Motor neuron (in vitro differentiated cells): ENCODE data around the gene ARHGAP9. TPM values are rescaled to one million over a fixed set of nuclear protein-coding genes. Genes with fewer than 3 reads are reported as not detected.
A peak's percentile ranks its signal among the peaks of the same experiment; 100 is the strongest.
"Not testable (repeated sequence)": the region's sequence is repeated elsewhere in the genome, so short reads cannot be mapped to it uniquely, and the experiment has no call there.

Source experiments
- ATAC-seq, 8 experiments: fragments of 200-7000 bp; cut with Tn5 transposase; replicated peaks in 6 of 8; 2 replicates each; pipeline ENCODE4 v1.8.0; 2021; ENCODE audit warnings: mild to moderate bottlenecking in 8 of 8, moderate library complexity in 8 of 8
- H3K27ac ChIP-seq, 2 donors: fragments of 250-450 bp; sonication (Bioruptor Pico); 2 replicates each; pipeline ENCODE4 v1.9.0; 2021; ENCODE audit warnings: antibody characterized with exemption in 2 of 2, mild to moderate bottlenecking in 2 of 2, moderate library complexity in 1 of 2
- H3K4me1 ChIP-seq, 2 donors: fragments of 250-450 bp; sonication (Bioruptor Pico); replicated peaks in 1 of 2; 2 replicates each; pipeline ENCODE4 v1.6.1; 2021; ENCODE audit warnings: antibody characterized with exemption in 2 of 2, mild to moderate bottlenecking in 2 of 2, moderate library complexity in 1 of 2
- H3K4me3 ChIP-seq, 5 donors: fragments of 250-450 bp; sonication (Bioruptor Pico); 2 replicates each; pipeline ENCODE4 v1.9.0; 2021; ENCODE audit warnings: antibody characterized with exemption in 5 of 5, mild to moderate bottlenecking in 5 of 5, moderate library complexity in 4 of 5
- WGBS, 10 experiments: fragments of 450-650 bp; shearing (Covaris generic); methylation state at CpG; one replicate each; pipeline ENCODE4 v1.0.0; 2022; 5-methylcytosine and 5-hydroxymethylcytosine counted together
- in situ Hi-C, 9 experiments: fragments of 400-800 bp; cut with MboI; loops; one replicate each; pipeline ENCODE4 v1.15.0; 2021; ENCODE audit warnings: low sequenced_read_pairs in 9 of 9, low pct_unique_long_range_greater_than_20kb in 2 of 9; ENCODE audit not compliant: unreplicated experiment in 9 of 9
- total RNA-seq, 8 experiments: library from RNA; unstranded; fragments of 300-600 nt; gene quantifications; 2 replicates each; pipeline versions ENCODE4 v1.2.3 to v1.2.4, GENCODE V29; 2022

Gene ARHGAP9
- total RNA-seq, 8 experiments from 2014 or later, result 0.45 to 6.2 (median 2.0) TPM

DNA sequence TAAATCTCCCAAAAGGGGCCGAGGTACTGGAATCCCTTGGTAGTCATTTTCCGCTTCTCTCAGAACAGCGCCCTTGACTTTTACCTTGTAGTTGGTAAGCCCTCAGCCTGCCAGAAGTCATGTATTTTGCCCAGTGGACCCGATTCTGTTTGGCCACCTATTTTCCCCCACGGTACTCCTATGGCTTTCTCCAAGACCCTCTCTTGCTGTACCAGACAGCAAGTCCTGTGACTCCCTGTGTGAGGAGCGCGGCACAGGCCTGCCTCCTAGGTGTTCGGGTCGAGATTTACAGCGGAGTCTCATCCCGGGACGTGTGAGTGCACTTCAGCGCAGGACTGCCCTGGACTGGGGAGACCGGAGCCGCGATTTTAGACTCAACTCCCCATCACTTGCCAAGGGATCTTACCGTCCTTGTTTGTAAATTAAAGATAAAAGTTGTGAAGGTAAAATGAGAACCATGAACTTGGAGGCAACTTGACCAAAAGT, 41.9 kb upstream of the ARHGAP9 start:
- peak in 5 of 8 experiments; percentile 21 to 43 (median 28) for ATAC-seq
- Histone ChIP-seq H3K4me3 (peak overlapping the region; percentile 41 to 62 (median 47)), H3K4me1 (peaks cover 50 to 59% of the 10 kb centered on the region in 2 donors), H3K27ac (peak overlapping the region; percentile 94 to 99)
- in situ Hi-C loops, result no loop called here
- WGBS, 10 experiments, result 0 to 64% (median 15%) methylated on average over 2 to 13 of the region's 17 CpGs; no CpG with 5 or more reads in 3 of the 10 experiments

DNA sequence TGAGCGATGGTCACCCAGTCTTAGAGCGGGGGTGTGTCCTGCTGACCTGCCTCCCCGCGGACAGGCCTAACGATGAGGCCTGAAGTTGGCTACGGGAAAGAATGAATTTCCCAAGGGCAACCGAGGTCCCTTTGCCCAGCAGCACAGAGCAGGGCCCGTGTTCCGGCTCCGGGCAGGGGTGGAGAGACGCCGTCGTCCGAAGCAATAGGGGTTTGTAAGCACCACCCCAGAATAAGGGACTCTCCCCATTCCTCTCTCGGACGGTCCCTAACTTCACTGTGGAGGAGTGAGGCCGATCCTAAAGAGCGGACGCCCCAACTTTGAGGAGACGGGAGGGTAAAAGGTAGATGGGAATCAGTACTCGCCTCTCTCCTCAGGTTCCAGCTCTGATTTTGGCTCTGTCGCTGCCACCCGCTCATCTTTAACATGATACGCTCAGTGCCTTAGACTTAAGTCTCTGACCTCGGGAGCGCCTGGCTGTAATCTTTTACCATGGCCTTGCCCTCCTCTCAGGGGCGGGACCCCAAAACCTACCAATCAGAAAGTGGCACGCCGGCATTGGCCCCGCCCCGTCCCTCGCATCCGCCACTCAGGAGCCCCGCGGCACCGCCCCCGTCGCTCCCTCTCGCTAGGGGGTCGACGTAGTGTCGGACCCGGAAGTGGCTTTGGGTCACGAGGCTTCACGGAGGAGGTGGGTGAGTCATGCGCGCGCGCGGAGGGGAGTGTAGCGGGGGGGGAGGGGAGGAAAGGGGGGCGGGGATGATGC, 40.6 kb upstream of the ARHGAP9 start, which contains the start of gene DDIT3:
Gene DDIT3 (minus strand): TSS at position 462 of the 766 bp plus-strand sequence. CDS start 3,108 bp downstream, outside the sequence.
- WGBS, 10 experiments, result 0% methylated on average over 7 to 8 of the region's 52 CpGs; no CpG with 5 or more reads in 7 of the 10 experiments
- peak within 1 kb of the TSS; percentile 67 to 98 (median 88) for H3K4me3 ChIP-seq
- peak; percentile 45 to 77 (median 64) for ATAC-seq
- peaks cover 45 to 52% of the 10 kb centered on the region in 2 donors for H3K4me1 ChIP-seq
- in situ Hi-C loops, result no loop called here
- peak within 1 kb of the TSS; percentile 96 to 99 for H3K27ac ChIP-seq

DNA sequence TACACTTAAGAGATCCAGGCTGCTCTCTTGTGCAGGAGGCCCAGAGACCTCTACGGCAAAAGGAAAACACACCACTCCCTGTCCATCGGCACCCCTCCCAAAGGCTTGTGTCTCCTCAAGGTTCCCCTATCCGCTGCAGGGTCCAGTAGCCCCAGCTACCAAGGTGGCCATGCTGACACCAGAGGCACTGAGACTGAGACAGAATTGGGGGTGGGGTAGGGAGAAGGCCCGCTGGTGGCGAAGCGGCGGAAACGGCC, 40.1 kb upstream of the ARHGAP9 start:
- peak in 1 of 8 experiments; percentile 0 for ATAC-seq
- Histone ChIP-seq H3K4me1 (peaks cover 40 to 46% of the 10 kb centered on the region in 2 donors), H3K4me3 (peak overlapping the region; percentile 67 to 98 (median 88)), H3K27ac (peak overlapping the region; percentile 96 to 97)
- WGBS, 10 experiments, result 0 to 10% (median 0%) methylated on average over 1 to 7 of the region's 8 CpGs; no CpG with 5 or more reads in 7 of the 10 experiments
- in situ Hi-C loops, result no loop called here

DNA sequence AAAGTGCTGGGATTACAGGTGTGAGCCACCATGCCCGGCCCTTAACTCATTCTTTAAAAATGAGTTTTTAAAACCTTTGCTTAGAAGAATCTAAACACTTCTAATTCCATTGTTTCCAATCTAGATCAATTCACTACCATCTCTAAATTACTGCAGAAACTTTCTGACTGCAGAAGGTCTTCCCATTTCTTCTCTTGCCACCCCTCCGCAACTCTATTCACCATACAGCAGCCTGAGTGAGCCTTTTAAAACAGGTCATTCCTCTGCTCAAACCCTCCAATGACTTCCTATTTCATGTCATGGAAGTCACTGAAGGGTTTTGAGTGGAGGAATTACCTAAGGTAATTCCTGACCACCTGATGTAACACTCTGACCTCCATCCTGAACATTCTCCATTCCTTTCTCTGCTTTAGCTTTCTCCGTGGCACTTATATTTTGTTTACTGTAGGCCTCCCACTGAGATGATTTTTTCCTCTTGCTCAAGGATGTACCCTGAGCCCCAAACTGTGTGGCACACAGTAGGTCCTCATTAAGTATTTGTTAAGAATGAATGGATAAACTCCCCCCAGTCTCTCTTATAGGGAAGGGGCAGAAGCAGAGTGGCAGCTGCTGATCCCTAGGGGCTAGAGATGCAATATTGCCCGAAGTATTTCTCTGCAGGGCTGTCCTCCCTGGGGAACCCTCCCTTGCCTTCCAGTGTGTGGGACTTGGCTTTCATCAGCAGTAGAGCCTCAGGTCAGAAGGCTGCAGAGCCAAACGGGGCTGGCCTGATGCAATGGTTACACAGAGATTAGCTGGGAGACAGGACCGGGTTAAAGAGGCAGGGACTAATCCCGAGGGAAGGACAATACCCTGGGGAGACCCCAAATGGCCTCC, 39.5 kb upstream of the ARHGAP9 start:
- 0 to 50% (median 14%) methylated on average over 1 to 6 of the region's 7 CpGs; no CpG with 5 or more reads in 2 of the 10 experiments for WGBS, 10 experiments
- no peak for ATAC-seq

DNA sequence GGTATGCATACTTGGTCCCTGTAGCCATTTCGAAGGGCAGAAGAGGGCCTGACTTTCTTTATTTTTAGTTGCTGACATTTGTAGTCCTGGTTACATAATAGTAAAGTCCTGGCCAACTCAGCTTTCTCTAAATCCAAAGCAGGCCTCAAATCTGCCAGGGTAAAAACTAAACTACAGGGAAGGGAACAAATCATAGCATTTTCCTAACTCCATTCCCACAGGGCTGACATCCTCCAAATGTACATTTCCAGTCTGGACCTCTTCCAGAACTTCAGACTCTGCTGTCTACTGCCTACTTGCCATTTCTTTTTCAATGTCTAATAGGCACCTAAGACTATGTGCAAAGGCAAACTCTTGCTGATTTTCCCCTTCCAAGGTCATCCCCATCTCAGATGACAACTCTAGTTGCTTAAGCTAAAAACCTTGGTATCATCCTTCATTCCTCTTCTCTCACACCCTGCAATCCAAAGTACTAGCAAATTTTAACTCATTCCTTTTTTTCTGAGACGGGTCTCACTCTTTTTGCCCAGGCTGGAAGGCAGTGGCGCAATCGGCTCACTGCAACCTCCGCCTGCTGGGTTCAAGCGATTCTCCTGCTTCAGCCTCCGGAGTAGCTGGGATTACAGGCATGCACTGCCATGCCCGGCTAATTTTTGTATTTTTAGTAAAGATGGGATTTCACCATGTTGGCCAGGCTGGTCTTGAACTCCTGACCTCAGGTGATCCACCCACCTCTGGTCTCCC, 38.7 kb upstream of the ARHGAP9 start:
- peak overlapping the region; percentile 67 to 98 (median 88) for H3K4me3 ChIP-seq
- H3K4me1 ChIP-seq, result peaks cover 29 to 35% of the 10 kb centered on the region in 2 donors
- in situ Hi-C loops, result no loop called here
- peak overlapping the region; percentile 16 to 97 for H3K27ac ChIP-seq
- ATAC-seq, result no peak
- WGBS, 10 experiments, result 49 to 100% (median 81%) methylated on average over 1 to 8 of the region's 8 CpGs; no CpG with 5 or more reads in 1 of the 10 experiments

More for the DNA sequence above, 39.5 kb upstream of the ARHGAP9 start:
- H3K4me1 ChIP-seq, result peaks cover 35 to 41% of the 10 kb centered on the region in 2 donors
- H3K4me3 ChIP-seq, result peak overlapping the region; percentile 67 to 98 (median 88)
- H3K27ac ChIP-seq, result peak overlapping the region; percentile 96 to 97
- in situ Hi-C loops, result no loop called here

DNA sequence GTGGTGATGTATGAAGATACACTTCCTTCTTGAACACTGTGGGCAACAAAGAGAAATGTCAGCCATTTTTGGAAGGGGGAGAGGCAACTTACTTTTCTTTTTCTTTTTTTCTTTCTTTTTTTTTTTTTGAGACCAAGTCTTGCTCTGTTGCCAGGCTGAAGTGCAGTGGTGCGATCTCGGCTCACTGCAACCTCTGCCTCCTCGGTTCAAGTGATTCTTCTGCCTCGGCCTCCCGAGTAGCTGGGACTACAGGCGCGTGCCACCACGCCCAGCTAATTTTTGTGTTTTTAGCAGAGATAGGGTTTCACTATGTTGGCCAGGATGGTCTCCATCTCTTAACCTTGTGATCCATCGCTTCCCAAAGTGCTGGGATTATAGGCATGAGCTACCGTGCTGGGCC, 38.1 kb upstream of the ARHGAP9 start:
- in situ Hi-C loops, ATAC-seq, H3K27ac ChIP-seq: not testable (repeated sequence)
- H3K4me1 ChIP-seq, result peaks cover 29 to 35% of the 10 kb centered on the region in 2 donors
- H3K4me3 ChIP-seq, result peak overlapping the region; percentile 3 to 98 (median 88)
- WGBS, 10 experiments, result 40 to 100% (median 95%) methylated on average over 3 to 8 of the region's 10 CpGs; no CpG with 5 or more reads in 2 of the 10 experiments

DNA sequence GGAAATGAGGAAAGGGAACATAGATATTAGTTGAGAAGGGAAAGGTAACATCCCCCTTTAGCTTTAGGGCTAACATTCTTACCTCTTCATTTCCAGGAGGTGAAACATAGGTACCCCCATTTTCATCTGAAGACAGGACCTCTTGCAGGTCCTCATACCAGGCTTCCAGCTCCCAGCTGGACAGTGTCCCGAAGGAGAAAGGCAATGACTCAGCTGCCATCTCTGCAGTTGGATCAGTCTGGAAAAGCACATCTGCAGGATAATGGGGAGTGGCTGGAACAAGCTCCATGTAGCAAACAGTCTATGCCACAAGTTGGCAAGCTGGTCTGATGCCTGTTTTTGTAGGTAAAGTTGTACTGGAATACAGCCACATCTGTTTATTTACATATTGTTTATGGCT, 37.5 kb upstream of the ARHGAP9 start:
- Histone ChIP-seq H3K4me1 (peaks cover 29 to 34% of the 10 kb centered on the region in 2 donors), H3K4me3 (peak overlapping the region in 2 of 5 donors; percentile 88 to 98), H3K27ac (peak overlapping the region in 1 of 2 donors; percentile 15)
- in situ Hi-C loops, result no loop called here
- WGBS, 10 experiments, result 11 to 100% (median 60%) methylated on average over 1 of the region's 1 CpG; no CpG with 5 or more reads in 5 of the 10 experiments
- ATAC-seq, result no peak

DNA sequence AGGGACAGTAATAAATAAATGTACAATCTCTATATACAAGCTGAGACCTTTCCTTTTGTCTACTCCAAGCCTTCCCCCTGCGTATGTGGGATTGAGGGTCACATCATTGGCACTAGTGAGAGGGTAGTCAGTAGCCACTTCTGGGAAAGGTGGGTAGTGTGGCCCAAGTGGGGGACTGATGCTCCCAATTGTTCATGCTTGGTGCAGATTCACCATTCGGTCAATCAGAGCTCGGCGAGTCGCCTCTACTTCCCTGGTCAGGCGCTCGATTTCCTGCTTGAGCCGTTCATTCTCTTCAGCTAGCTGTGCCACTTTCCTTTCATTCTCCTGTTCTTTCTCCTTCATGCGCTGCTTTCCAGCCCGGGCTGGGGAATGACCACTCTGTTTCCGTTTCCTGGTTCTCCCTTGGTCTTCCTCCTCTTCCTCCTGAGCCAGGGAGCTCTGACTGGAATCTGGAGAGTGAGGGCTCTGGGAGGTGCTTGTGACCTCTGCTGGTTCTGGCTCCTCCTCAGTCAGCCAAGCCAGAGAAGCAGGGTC, 37.0 kb upstream of the ARHGAP9 start:
- in situ Hi-C loops, result no loop called here
- no peak for ATAC-seq
- Histone ChIP-seq H3K27ac (peak overlapping the region in 1 of 2 donors; percentile 15), H3K4me3 (peak overlapping the region in 1 of 5 donors; percentile 88), H3K4me1 (peaks cover 27 to 29% of the 10 kb centered on the region in 2 donors)
- 75 to 100% (median 100%) methylated on average over 1 to 10 of the region's 11 CpGs for WGBS, 10 experiments

DNA sequence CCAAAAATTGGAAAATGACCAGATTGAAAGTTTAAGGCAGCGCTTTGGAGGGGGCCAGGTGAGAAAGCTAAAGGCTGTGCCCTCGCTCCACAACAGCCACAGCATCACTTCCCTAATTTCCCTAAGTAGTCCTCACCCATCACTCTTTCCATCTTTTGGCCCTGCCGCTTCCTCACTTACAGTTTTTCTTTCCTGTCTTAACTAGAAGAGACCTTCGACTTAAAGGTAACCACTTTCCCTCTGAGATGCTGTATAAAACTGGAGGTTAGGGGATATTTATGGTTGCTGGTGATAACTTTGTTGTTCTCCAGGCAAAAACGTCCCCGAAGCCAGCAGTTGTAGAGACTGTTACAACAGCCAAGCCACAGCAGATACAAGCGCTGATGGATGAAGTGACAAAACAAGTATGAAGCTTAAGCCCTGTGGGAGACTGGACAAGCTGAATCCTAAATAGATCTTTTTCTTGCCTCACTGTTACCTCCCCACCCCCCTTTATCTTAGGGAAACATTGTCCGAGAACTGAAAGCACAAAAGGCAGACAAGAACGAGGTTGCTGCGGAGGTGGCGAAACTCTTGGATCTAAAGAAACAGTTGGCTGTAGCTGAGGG, 36.4 kb upstream of the ARHGAP9 start:
- Histone ChIP-seq H3K27ac (no peak overlapping the region), H3K4me1 (peaks cover 21 to 23% of the 10 kb centered on the region in 2 donors), H3K4me3 (no peak overlapping the region)
- WGBS, 10 experiments, result 80 to 94% (median 87%) methylated on average over 3 to 10 of the region's 11 CpGs
- ATAC-seq, result peak in 1 of 8 experiments; percentile 0
- in situ Hi-C loops, result no loop called here

DNA sequence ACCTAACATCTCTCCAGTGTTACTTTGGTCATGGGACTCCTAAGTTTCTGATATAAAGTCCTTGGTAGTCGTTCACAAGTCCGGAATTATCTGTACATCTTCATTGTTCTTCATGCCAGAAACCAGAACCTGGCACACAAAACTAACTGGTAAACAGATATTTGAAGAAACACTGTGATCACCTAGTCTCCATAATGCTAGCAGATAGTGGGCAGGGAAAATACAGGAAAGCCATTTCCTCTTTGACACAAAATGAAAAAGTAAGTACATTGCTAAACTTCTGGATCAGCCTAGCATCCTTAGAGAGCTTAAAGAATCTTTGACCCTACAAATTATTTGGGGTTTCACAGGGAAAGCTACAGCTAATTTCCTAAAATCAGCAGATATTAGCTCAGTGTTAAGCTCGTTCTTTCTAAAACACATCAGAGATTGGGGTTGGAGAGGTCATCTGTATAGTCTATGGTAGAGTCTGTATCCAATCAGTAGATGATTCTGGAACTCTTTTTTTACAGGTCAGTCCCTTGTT, 35.8 kb upstream of the ARHGAP9 start:
- H3K4me3 ChIP-seq, result no peak overlapping the region
- H3K27ac ChIP-seq, result no peak overlapping the region
- peaks cover 19 to 20% of the 10 kb centered on the region in 2 donors for H3K4me1 ChIP-seq
- peak in 1 of 8 experiments; percentile 1 for ATAC-seq
- in situ Hi-C loops, result no loop called here
- WGBS, 10 experiments, result 72 to 100% (median 100%) methylated on average over 1 to 2 of the region's 3 CpGs

DNA sequence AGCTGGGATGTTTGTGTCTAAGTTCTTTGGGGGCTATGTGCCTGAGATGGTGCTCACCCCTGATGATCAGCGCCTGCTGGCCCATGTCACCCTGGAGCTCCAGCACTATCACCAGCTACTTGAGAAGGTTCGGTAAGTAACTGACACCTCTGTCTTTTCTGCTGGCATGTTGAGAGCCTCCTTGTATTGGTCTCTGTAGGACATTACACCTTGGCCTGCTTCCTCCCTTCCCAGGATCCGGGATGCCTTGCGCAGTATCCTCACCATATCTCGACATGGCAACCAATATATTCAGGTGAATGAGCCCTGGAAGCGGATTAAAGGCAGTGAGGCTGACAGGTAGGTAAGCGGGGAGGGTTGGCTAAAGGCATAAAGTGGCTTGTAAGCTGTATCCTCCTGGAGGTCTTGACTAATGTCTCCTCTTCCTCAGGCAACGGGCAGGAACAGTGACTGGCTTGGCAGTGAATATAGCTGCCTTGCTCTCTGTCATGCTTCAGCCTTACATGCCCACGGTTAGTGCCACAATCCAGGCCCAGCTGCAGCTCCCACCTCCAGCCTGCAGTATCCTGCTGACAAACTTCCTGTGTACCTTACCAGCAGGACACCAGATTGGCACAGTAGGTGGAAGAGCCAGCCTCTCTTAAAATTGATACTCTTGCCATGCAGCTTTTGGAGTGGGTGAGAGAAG, 35.2 kb upstream of the ARHGAP9 start:
- peaks cover 19 to 20% of the 10 kb centered on the region in 2 donors for H3K4me1 ChIP-seq
- H3K4me3 ChIP-seq, result no peak overlapping the region
- WGBS, 10 experiments, result 79 to 100% (median 100%) methylated on average over 1 to 9 of the region's 9 CpGs; no CpG with 5 or more reads in 3 of the 10 experiments
- peak in 4 of 8 experiments; percentile 2 to 9 (median 4) for ATAC-seq
- no peak overlapping the region for H3K27ac ChIP-seq
- in situ Hi-C loops, result no loop called here
